GM21447 (cell line): Measurements from ENCODE around the gene PLEKHG4B.
"Not testable (repeated sequence)": the region's sequence is repeated elsewhere in the genome, so short reads cannot be mapped to it uniquely, and the experiment has no call there.

Source experiments
- ATAC-seq: cut with Tn5 transposase; IDR thresholded peaks from one replicate; pipeline ENCODE4 v1.9.1; 2021; ENCODE audit not compliant: unreplicated experiment

Gene PLEKHG4B

DNA sequence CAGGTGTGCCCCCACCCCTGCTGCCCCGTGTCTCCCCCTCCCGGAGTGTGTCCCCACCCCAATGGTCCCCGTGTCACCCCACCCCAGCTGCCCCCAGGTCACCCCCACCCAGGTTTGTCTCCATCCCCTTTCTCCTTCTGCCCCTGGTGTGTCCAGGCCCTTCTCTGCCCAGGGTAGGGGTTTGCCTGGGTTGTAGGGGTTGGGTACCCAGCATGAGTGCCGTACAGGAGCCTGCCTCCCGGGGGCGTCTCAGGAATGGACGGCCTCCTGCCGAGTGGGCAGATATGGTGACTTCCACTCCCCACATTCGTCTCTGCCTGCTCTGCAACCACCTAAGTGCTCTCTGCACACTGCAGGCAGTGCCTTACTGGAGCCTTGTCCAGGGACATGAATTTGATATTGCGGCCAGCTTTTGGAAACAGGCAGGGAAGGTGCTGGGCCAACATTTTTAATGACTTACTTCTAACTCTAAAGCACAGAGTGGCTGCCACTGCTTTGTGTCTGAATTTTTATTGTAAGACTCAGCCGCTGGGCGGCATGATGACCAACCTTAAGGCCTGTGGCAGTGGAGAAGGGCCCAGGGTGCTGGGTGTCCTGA, 106.0 kb downstream of the PLEKHG4B start:
- no peak for ATAC-seq

DNA sequence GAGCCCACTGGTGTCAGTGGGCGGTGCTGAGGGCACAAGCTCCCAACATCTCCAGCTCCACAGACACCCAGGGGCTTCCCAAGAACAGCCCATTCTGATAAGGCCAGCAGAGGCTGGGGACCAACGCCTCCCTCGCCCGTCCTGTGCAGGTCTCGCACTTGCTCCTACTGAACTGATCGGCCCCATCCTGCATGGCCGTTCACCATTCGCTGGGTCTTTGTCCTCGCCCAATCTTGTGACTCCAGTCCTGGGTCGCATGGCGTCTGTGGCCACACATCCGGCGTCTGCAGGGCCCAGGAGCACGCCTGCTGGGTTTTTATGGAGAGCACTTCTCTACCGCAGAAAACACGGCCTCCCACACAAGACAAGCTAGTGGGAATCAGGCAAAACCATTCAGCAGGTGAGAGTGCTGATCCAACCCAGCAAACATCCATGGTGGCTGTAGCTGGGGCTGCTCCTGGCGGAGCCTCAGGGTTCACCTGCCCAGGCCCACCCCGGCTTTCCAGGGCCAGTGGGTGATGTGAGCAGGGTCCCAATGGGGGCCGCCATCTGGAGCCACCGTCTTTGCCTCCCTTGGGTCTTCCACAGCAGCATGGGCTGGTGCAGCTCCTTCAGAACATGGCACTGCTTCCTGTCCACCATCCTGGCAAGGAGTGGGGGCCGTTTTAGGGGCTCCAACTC, 106.7 kb downstream of the PLEKHG4B start:
- ATAC-seq = no peak

DNA sequence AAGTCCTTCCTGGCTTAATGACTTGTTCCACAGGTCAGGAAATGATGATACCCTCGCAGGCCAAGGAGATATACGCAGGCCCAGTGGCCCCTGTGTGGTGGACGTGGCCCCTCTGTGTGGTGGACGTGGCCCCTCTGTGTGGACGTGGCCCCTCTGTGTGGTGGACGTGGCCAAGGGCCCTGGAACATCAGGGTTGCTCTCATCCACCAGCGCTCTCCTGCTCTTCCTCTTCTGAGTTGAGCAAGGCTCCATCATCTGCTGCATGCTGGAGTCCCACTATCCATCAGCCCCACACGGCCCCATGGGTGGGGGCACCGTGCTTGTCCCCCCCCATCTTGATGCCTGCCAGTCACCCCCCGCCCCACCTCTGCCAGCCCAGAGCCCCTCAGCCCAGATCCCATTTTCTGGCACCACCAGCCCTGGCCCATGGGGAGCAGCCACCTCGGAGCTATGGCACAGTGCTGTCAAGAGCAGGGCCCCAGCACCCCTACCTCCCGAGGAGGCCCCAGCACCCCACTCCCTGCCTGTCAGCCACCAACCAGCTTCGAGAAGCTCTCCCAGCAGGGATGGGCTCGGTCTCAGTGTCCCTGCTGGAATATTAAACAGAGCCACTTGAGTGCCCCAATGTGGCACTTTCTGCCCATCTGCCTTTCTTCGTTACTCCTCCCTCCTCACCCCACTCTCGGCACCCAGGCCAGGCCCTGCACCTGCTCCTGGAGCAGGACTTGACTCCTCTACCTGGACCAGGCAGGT, 107.4 kb downstream of the PLEKHG4B start:
- no peak for ATAC-seq

DNA sequence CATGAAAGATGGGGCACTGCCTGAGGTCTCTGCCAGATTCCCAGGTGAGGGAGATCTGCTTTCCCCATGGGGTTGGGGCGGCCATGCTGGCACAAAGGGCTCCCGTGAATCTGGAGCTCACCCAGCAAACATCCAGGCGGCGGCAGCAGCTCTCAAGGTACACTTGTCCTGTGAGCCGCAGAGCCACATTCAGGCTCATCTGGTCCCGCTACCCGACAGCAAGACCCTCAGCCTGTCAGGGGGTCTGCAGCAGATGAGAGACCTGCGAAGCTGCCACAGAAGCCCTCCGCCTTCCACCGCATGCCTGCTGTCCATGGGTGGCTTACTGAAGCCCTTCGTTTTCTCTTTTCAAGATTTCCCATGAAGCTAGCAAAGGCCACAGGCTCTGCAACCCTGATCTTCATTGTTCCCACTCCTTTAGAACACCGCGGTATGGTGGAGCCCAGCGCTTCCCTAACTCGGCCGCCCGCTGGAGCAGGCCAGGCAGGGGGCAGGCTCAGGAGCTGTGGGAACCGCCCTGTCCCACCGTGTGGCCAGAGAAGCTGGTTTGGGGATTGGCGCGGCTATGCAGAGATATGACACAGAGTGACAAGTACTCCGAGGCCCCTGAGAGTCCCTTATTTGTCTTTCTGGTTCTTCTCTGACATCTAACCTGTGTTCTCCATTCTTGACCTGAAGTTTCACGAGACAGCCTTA, 108.1 kb downstream of the PLEKHG4B start:
- ATAC-seq = no peak

DNA sequence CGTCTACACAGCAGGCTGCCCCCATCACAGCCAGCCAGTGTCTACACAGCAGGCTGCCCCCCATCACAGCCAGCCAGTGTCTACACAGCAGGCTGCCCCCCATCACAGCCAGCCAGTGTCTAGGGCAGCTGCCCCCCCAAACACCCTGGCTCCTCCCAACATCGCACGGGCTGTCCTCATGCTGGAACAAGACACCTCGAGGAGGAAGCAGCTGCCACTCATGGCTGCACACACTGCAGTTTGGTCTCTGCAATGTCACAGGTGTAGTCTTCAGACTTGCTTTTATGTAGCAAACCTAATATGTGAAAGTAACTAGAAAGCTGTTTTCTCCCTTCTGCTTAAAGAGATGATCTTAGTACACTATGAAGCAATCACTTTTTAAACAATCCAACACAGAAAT, 109.0 kb downstream of the PLEKHG4B start:
- ATAC-seq = no peak

DNA sequence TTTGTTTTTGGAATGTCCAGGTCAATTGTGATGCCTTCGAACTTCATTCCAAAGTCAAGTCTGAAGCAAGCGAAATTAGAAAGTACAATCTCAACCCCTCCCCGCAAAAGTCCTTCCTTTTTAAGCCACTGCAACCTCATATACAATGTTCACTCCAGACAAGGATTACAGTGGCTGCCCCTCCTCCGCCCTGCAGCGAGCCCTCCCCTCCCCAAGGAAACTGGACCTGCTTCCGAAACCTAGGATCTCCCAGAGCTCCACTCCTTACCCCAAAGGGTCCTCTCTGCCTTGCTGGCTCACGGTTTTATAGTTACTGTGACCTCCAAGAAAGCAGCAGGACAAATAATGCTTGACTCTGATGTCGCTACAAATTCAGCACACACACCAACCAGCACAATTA, 109.7 kb downstream of the PLEKHG4B start:
- no peak for ATAC-seq

DNA sequence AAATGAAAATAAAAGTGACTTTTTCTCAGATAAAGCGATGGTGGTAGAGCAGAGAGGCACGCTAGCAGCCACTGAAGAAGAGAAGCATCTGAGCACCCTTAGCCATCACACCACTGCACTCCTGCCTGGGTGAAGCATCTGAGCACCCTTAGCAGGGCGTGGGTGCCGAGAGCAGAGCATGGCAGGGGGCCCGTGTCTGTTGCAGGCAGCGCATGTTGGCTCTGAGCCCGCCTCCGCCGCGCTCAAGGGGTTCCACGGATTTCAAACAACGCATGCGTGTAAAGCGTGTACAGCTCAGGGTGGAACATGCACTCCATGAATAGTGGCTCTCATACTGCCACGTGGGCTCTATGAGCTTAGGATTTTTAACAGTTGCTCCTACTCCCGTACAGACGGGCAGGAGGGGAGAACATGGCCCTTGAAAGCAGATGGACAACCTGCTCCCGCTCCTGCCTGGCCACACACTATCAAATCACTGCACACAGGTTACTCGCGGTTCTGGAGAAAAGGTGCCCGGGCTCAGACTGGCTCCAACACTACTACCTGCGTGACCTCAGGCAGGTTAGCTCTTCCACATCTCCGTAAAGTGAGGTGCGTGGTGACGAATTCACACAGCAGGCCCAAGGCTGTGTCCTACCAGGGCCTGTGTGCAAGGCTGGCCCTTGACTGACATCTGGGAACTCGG, 111.4 kb downstream of the PLEKHG4B start:
- ATAC-seq = no peak

DNA sequence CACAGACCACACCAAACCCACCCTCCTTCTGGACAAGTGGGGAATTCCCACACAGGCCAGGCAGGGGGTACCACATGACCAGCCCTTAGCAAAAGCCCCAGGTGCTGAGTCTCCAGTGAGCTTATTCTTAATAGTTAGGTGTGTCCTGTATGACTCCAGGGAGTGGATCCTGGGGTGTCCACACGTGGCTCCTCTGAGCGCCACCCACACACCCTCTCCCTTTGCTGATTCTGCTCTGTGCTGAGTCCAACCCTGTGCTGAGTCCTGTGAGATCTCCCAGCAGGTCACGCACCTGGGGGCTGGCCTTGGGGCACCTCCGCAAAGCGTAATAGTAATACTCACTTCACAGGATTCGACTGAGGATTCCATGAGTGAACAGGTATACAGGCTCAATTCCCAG, 112.0 kb downstream of the PLEKHG4B start:
- ATAC-seq = no peak

DNA sequence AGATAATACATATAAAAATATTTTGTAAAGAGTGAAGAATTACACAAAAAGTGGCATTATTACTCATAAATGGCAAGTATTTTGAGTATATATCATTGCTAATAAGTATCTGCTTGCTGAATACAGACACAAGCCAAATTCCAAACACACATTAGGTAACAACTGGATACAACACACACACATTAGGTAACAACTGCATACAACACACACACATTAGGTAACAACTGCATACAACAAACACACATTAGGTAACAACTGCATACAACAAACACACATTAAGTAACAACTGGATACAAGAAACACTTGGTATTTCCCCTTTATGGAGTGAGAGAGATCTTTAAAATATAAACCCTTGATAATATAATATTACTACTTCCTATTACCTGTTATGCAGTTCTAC, 112.5 kb downstream of the PLEKHG4B start:
- no peak for ATAC-seq

DNA sequence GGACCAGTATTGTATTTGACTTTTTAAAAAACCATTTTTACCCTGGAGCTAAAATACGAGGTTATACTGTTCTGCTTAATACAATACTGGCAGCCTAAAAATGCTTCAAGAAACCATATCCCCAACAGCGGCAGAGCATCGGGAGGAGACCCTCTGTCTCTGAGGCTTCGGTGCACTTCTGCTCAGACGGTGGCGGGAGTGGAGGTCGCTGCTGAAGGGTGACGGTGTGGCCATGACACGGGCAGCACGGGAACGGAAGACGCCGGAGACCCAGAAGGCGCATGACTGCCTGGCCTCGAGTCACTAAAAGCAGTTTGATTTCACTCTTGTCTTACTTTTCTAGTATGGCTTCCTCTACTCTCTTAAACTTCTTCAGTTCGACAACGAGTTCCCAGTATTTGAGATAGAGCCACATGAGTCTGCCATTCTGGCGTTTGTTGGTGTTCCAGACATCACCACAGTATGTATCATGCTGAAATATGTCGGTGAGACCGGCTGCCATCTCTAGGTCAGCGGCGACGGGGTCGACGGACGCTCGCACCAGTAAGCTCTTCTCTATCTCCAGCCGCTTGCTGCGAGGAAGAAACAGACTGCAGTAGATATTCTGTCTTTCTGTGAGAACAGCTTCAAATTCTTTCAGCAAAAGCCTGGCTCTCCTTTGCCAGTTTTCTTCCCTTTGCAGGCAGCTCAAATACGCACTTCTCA, 113.2 kb downstream of the PLEKHG4B start:
- no peak for ATAC-seq

DNA sequence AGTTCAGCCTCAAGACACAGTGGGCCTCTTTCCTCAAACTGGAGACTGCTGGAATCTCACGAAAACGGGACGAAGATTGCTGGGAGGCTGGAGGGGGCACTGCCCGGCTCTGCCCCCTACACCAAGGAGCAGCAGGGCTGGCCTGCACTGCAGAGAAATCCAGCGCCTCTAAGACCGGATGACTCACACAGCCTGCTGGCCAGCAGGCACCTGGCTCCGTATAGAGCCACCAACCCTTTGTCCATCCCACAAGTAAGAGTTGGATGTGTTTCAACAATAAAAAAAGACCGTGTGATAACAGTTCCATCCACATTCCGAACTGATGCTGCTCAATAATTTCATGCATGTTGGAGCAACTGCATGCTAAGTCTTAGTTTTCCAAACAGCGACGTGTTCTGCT, 114.4 kb downstream of the PLEKHG4B start:
- ATAC-seq = no peak

DNA sequence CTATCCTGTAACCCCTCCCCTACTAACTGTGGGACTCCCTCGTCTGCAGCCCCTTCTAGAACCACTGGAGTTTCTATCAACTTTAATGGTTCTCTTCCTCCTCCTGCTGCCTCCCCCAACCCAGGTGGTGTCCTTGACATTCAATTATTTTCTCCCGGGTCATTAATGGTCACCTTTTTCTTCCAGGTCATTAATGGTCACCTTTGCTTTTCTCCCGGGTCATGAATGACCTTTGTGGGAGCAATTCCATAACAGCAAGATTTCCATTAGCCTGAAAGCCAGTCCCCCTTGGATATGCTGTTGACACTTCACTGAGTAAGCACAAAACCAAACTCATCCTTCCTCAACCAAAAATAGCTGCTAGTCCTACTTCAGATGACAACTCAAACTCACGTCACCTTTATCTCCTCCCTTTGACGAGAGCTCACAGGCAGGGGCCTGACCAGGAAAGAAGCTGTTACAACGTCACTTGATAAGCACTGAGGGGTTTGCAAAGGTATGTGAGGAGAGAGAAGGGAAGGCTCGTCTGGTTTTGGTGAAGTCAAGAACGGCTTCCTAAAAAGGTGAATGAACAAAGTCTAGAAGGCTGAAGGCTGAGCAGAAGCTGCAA, 115.1 kb downstream of the PLEKHG4B start:
- no peak for ATAC-seq

DNA sequence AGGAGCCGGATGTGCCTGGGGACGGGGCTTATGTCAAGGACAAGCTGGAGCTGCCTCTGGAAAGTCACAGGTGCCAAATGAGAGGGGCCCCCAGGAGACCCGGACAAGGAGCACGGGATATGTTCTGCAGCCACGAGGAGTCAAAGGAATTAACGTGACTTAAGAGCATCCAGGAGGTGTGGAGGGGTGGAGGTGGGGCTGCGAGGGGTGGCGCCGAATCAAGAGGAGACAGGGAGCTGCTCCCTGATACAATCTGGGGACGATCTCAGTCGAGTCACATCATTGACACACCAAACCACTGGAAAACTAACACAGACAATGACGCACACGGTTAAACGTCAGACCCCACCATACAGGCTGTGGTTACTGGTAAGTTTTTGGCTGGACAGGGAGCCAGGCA, 115.6 kb downstream of the PLEKHG4B start:
- no peak for ATAC-seq

DNA sequence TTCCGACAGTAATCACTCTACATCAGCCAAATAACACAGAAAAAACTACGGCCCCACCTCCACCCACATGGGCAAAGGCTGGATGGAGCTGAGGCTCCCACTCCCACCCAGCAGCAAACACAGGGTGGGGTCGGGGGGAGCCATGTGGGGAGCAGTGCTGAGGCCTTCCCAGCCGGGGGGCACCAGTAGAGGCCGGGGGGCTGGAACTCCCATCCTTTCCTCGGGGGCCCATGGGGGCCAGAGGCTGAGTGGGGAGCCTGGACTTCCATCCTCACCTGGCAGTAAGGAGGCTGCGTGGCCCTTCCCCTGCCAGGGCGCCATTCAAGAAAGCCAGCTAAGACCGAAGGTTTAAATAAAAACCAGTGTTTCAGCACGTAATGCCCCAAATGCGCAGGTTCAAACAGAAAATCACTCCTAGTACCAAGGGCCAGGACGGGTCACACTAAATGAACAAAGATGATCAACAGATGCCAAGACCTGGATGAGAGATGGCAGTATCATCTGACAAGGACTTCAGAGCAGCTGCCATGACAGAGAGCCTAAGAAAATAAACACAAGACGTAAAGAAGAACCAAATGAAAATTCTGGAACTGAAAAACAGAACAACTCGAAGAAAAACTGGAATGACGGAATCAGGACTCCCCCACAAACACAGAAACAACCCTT, 116.6 kb downstream of the PLEKHG4B start:
- ATAC-seq = no peak

DNA sequence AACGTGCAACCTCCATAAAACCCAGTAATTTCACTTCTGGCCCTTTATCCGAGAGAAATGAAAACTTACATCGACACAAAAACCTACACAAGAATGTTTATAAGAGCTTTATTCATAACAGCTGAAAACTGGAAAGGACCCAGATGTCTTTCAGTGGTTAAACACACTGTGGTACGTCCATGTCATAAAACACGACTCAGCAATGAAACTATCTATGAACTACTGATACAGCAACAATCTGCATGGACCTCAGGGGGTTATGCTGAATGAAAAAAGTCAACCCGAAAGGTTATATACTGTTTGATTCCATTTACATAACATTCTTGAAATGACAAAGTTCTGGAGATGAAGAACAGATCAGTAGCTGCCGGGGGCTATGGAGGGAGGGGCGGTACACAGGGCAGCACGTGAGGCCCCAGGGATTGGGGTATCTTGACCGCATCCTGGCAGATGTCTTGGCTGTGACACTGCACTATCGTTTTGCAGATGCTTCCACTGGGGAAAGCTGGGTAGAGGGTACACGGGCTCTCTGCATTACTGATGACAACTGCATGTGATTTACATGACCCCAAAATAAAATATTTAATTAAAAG, 121.9 kb downstream of the PLEKHG4B start:
- ATAC-seq = no peak

DNA sequence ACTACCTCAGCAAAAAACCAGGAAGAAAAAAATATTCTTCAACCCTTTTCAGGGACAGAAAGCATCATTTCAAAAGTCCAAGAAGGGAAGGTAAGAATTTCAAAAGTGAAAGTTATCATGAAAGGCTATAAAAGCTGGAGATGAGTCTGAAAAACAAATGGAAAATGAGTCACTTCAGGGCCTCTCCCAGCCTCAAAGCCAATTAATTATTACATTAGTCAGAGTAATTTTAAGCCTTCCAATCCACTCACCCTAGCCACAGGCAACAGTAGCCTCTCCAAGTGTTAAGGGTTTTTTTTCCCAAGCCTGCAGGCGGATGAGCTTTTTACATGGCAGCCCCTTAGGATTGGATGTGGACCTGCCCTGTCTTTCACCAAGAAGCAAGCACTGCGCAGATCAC, 123.3 kb downstream of the PLEKHG4B start:
- ATAC-seq = not testable (repeated sequence)

DNA sequence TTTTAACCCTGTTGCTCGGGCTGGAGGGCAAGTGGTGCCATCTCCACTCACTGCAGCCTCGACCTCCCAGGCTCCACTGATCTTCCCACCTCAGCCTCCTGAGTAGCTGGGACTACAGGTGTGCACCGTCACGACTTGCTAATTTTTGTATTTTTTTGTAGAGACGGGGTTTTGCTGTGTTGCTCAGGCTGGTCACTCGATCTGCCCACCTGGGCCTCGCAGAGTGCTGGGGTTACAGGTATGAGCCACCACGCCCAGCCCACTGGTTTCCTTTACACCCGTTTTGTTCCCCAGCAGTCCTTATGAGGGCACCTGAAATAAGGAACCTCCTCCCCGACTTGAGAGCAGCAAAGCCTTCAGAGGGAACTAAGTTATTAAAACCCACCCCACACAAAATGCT, 124.1 kb downstream of the PLEKHG4B start:
- ATAC-seq = not testable (repeated sequence)

DNA sequence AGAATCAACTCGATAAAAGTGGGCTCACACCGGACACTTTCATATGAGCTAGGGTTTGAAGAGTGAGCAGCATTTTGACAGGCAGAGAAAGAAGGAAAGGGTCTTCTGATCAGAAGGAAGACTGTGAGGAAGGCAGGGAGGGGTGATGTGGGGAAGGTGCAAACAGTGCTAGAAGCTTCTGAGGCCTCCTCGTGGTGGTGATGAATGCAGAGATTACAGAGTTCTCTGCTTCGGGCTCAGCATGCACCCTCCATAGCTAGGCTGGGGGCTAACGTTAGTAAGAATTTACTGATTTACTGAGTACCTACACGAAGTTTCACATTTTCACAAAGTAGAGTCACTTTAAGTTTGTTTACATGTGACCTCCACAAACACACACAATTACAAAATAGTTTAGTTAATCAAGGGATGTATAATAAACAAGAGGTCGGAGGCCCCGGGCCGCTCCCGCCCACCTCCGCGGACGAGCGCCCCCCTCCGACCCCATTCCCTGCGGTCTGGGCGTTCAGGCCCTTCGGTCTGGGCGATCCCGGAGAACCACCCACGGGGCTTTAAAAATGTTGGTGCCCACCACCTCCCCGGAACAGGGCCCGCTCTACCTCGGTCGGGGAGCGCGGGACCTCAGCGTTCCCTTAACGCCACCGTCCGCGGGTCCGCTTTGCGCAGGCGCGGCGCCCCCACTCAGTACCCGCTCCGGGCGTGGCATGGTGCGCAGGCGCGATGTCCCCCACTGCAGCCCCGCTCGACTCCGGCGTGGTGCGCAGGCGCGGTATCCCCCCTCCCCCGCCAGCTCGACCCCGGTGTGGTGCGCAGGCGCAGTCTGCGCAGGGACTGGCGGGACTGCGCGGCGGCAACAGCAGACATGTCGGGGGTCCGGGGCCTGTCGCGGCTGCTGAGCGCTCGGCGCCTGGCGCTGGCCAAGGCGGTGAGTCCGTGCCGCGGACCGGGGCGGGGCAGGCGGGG, 125.8 kb downstream of the PLEKHG4B start, which contains the start of the genes CCDC127 and SDHA:
Gene CCDC127 (minus strand): TSS at position 660 of the 963 bp plus-strand sequence. CDS start 1,304 bp downstream, outside the sequence.
Gene SDHA (plus strand): TSS at position 827 of the 963 bp plus-strand sequence. CDS start 36 bp downstream, at position 863.
- ATAC-seq = peak; percentile 59
